ENCODE data around the gene OR51M1. TPM values are rescaled to one million over a fixed set of nuclear protein-coding genes. Genes with fewer than 3 reads are reported as not detected.

Gene OR51M1, protein sequence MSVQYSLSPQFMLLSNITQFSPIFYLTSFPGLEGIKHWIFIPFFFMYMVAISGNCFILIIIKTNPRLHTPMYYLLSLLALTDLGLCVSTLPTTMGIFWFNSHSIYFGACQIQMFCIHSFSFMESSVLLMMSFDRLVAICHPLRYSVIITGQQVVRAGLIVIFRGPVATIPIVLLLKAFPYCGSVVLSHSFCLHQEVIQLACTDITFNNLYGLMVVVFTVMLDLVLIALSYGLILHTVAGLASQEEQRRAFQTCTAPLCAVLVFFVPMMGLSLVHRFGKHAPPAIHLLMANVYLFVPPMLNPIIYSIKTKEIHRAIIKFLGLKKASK
- total RNA-seq = not detected in 2 replicates

DNA sequence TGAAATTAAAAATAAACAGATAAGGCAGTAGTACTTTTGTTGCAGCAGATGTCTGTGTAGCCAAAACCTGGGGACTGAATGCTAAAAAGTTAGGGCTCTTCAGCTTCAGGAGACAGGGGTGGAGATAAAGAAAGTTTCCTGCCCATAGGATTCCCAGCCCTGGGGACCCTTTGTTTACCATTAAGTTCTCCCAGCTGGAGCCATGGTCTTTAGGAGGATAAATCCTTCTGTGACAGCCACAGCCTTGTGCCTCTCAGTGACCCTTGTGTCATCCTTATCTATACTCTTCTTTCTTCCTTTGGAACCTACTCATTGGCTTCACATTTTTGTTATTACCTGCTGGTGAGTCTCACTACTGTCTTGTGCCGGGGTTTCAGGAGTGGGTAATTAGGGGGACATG is at the start of gene OR51M1:
Gene OR51M1, plus strand, starts transcription at position 237 of the 400 bp plus-strand sequence. CDS start 5,587 bp downstream, outside the sequence.

DNA sequence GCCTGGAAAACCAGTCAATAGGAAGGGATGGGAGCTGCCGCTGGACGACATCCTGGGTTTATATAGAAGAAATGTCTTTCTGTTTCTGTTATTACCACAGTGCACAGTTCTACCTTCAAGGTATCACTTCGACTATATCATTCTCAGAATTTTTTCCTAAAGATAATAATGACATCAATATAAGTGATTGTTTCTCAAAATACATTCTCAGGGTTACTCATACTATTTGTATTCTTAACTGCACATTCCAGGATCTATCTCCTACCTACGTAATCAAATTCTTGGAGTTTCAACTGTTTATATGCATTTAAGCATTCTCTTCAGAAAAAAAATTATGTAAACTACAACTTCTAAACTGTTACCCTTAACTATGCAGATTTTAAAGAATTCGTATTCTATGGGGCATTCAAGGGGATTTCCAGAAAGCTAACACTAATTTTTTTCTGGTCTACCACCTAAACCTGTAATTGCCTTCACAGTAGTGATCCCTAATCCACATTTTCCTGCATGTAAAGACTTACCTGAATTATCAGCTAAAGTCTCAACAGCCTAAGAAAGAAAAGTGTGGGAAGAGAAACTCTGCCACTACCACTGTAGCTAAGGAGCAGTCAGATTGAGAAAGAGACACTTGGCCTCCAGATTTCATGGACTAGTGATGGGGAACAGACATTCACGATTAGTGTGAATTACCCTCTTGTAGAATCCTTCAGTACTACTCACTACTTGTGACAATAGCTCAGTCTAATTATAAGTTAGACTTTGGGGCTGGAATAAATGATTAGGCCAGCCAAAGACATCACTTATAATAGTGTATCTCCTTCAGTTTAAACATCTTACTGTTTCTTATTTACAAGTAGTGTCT is 39.9 kb upstream of the OR51M1 start, which contains the start of gene OR51B5:
Gene OR51B5, minus strand, starts transcription at position 51 of the 862 bp plus-strand sequence. Its CDS starts 0 bp downstream, at position 51.

DNA sequence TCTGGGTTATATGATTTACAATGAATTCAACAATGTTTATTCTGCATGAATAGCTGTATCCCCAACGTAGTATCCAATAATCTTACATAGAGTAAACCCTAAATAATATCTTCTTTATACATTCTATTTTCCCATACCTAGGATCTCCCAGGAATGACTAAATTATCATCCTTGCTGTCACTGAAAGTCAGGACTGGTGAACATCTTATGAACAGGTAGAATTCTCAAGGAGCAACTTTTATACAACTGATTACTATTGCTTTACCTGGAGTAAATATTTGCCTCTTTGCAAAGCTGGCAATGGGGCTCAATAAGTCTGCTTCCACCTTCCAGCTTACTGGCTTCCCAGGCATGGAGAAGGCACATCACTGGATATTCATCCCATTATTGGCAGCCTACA is 32.4 kb upstream of the OR51M1 start, which contains the start of gene OR51B6:
Gene OR51B6, plus strand, starts transcription at position 301 of the 400 bp plus-strand sequence. Its CDS starts 0 bp downstream, at position 301.

DNA sequence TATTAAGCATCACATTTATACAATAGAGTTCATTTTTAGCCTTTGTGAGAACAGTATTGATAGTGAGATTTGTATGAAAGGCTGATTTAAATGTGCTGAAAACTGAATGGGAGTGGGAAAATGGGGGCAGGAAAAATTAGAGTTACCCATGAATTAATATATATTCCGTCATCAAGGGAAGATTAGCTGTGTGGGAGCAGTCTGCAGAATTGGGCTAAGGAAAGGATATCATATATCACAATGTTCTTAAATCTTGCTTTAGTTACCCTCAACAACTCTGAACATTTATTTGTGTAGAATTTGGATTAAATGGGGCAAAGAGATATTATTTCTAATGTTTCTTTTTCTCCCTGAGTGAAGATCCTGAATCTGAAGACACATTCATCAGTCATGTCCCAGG is 38.2 kb downstream of the OR51M1 start, which contains the start of gene OR51Q1:
Gene OR51Q1, plus strand, starts transcription at position 301 of the 400 bp plus-strand sequence. Its CDS starts 90 bp downstream, at position 391.

DNA sequence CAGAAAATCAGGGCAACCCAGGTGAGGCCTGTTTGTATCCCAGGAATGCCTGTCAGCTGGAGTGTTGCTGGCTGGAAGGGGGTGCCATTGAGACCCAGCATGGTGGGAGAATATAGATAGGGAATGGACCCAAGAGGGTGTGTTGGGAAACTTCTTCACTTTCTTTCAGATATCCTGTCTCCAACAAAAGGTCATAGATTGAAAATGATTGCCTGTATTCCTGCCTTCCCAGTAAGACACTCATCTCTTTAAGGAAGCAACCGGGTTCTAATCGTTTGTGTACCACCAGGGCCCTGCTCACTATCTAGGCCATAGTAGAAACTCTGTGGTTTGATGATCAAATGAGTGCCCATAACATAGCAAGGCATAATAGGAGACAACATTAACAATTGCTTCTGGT is 57.8 kb downstream of the OR51M1 start, which contains the start of gene OR51I1:
Gene OR51I1, minus strand, starts transcription at position 101 of the 400 bp plus-strand sequence. Its CDS starts 0 bp downstream, at position 101.

Other genes starting within 250 kb of the OR51M1 start
- not detected in 2 replicates for gene OR52A5, start 245.5 kb upstream of the OR51M1 start, total RNA-seq
- gene OR52A1, start 229.1 kb upstream of the OR51M1 start, total RNA-seq = not detected in 2 replicates
- gene OR51V1, start 183.1 kb upstream of the OR51M1 start, total RNA-seq = not detected in 2 replicates
- gene HBB, start 156.7 kb upstream of the OR51M1 start, total RNA-seq = not detected in 2 replicates
- gene HBD, start 149.3 kb upstream of the OR51M1 start, total RNA-seq = not detected in 2 replicates
- not detected in 2 replicates for gene HBG1, start 134.0 kb upstream of the OR51M1 start, total RNA-seq
- not detected in 2 replicates for gene HBG2, start 129.0 kb upstream of the OR51M1 start, total RNA-seq
- not detected in 2 replicates for gene HBE1, start 113.9 kb upstream of the OR51M1 start, total RNA-seq
- not detected in 2 replicates for gene OR51B4, start 81.9 kb upstream of the OR51M1 start, total RNA-seq
- gene OR51B2, start 59.5 kb upstream of the OR51M1 start, total RNA-seq = not detected in 2 replicates
- not detected in 2 replicates for gene OR51B5, start 40.3 kb upstream of the OR51M1 start, total RNA-seq
- gene OR51B6, start 32.3 kb upstream of the OR51M1 start, total RNA-seq = not detected in 2 replicates
- gene OR51Q1, start 38.3 kb downstream of the OR51M1 start, total RNA-seq = not detected in 2 replicates
- gene OR51I1, start 57.7 kb downstream of the OR51M1 start, total RNA-seq = not detected in 2 replicates
- gene OR51I2, start 65.5 kb downstream of the OR51M1 start, total RNA-seq = not detected in 2 replicates
- not detected in 2 replicates for gene OR52D1, start 104.9 kb downstream of the OR51M1 start, total RNA-seq
- not detected in 2 replicates for gene UBQLN3, start 126.1 kb downstream of the OR51M1 start, total RNA-seq
- 0.28 TPM in 1 of 2 replicates, not detected in the other for gene UBQLNL, start 132.9 kb downstream of the OR51M1 start, total RNA-seq
- gene OR52H1, start 164.7 kb downstream of the OR51M1 start, total RNA-seq = 0.36 TPM in 1 of 2 replicates, not detected in the other
- gene OR52B6, start 197.1 kb downstream of the OR51M1 start, total RNA-seq = not detected in 2 replicates
- gene TRIM6, start 212.8 kb downstream of the OR51M1 start, total RNA-seq = 1.0 and 6.8 TPM in 2 replicates
- gene TRIM34, start 241.2 kb downstream of the OR51M1 start, total RNA-seq = 3.8 and 6.2 TPM in 2 replicates